ENCODE results near the gene ASTE1.

DNA sequence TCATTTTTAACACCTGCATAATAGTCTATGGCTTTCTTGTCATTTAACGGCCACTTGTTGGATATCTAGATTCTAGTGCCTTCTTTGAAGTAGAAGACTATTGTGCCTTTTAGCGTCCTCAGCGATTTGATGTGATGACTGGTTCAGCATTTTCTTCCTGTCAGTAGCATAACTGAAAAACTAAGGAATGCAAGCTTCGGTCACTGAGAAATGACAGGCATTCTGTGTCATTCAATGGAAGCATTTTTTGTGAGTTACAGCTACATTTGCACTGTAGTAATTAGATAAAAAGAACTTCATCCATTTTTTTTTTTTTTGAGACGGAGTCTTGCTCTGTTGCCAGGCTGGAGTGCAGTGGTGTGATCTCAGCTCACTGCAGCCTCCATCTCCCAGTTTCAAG is 10.4 kb upstream of the ASTE1 start:
- TF ChIP-seq POLR2A (IDR thresholded peaks at IDR 0.05) (no peak), POLR2AphosphoS5 (IDR thresholded peaks at IDR 0.05; ENCODE audit: insufficient read depth in 1 of 2, low read depth in 1 of 2) (no peak)
- TF ChIP-seq, protein P1, sequence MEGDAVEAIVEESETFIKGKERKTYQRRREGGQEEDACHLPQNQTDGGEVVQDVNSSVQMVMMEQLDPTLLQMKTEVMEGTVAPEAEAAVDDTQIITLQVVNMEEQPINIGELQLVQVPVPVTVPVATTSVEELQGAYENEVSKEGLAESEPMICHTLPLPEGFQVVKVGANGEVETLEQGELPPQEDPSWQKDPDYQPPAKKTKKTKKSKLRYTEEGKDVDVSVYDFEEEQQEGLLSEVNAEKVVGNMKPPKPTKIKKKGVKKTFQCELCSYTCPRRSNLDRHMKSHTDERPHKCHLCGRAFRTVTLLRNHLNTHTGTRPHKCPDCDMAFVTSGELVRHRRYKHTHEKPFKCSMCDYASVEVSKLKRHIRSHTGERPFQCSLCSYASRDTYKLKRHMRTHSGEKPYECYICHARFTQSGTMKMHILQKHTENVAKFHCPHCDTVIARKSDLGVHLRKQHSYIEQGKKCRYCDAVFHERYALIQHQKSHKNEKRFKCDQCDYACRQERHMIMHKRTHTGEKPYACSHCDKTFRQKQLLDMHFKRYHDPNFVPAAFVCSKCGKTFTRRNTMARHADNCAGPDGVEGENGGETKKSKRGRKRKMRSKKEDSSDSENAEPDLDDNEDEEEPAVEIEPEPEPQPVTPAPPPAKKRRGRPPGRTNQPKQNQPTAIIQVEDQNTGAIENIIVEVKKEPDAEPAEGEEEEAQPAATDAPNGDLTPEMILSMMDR (IDR thresholded peaks at IDR 0.05) = no peak

Measured in vagina (tissue), 2 donors.